Smooth muscle cell (in vitro differentiated cells): Measurements from ENCODE around the gene PABPN1L. TPM values are rescaled to one million over a fixed set of nuclear protein-coding genes. Genes with fewer than 3 reads are reported as not detected.

Experiments
- DNase-seq: peaks from one replicate; lab custom pipeline; 2025; ENCODE audit not compliant: unreplicated experiment; lab: John Stamatoyannopoulos, UW
- H2AFZ ChIP-seq: fragments of 200-600 bp; sonication (generic); 2 replicates; pipeline ENCODE4 v1.6.0; 2016; ENCODE audit warnings: antibody characterized with exemption, low read depth, mild to moderate bottlenecking
- H3F3A ChIP-seq: fragments of 200-600 bp; sonication (generic); 2 replicates; pipeline ENCODE4 v1.6.0; 2017; ENCODE audit warnings: antibody characterized with exemption, low read depth
- H3K27ac ChIP-seq: fragments of 200-600 bp; sonication (generic); 2 replicates; pipeline ENCODE4 v1.5.1; 2016; ENCODE audit warnings: low read depth, mild to moderate bottlenecking
- H3K27me3 ChIP-seq: fragments of 200-600 bp; sonication (generic); 2 replicates; pipeline ENCODE4 v1.6.1; 2016; ENCODE audit warnings: low read depth, mild to moderate bottlenecking
- H3K36me3 ChIP-seq: fragments of 200-600 bp; sonication (generic); 2 replicates; pipeline ENCODE4 v1.5.1; 2016; ENCODE audit warnings: low read depth
- H3K4me1 ChIP-seq: fragments of 200-600 bp; sonication (generic); 2 replicates; pipeline ENCODE4 v1.5.1; 2016; ENCODE audit warnings: low read depth
- H3K4me2 ChIP-seq: fragments of 200-600 bp; sonication (generic); 2 replicates; pipeline ENCODE4 v1.6.0; 2016; ENCODE audit warnings: mild to moderate bottlenecking
- H3K4me3 ChIP-seq: fragments of 200-600 bp; sonication (generic); 2 replicates; pipeline ENCODE4 v1.5.1; 2016; ENCODE audit warnings: mild to moderate bottlenecking
- H3K79me2 ChIP-seq: fragments of 200-600 bp; sonication (generic); 2 replicates; pipeline ENCODE4 v1.6.0; 2016; ENCODE audit warnings: low read depth, mild to moderate bottlenecking
- H3K9ac ChIP-seq: fragments of 200-600 bp; sonication (generic); 2 replicates; pipeline ENCODE4 v1.6.0; 2016; ENCODE audit warnings: low read depth
- H3K9me3 ChIP-seq: fragments of 200-600 bp; sonication (generic); replicated peaks from 2 replicates; pipeline ENCODE4 v1.5.1; 2016; ENCODE audit warnings: low read depth
- H4K20me1 ChIP-seq: fragments of 200-600 bp; sonication (generic); 2 replicates; pipeline ENCODE4 v1.6.0; 2016; ENCODE audit warnings: low read depth
- WGBS: methylation state at CpG from one replicate; pipeline ENCODE4 v1.1.7; 2016; ENCODE audit warnings: low lambda C conversion rate; 5-methylcytosine and 5-hydroxymethylcytosine counted together
- polyA plus RNA-seq: library from polyadenylated mRNA; unstranded; fragments of >200 nt; fragmentation: Nextera tagmentation; extraction: Ambion mirVana; gene quantifications from 2 replicates; pipeline ENCODE4 v1.2.1, GENCODE V29; 2016
- total RNA-seq: library from RNA; depleted of rRNA; stranded (reverse); fragments of >200 nt; gene quantifications from 2 replicates; pipeline ENCODE4 v1.2.3, GENCODE V29; 2014
- TF ChIP-seq, protein P1 (sequence below): fragments of 200-600 bp; sonication (generic); IDR thresholded peaks from 2 replicates; pipeline ENCODE4 v1.5.1; 2017; ENCODE audit warnings: borderline replicate concordance, mild to moderate bottlenecking, antibody characterized with exemption; ENCODE audit not compliant: insufficient read depth, poor library complexity, severe bottlenecking

PABPN1L gene
- total and polyA plus RNA-seq, 2 experiments from 2014 or later = not detected

- Histone ChIP-seq H3K27me3 (no peaks in the 10 kb centered on the region), H3K4me1 (peaks cover 3% of the 10 kb centered on the region), H3K36me3 (no peaks in the 10 kb centered on the region), H3K4me3 (peak overlapping the region; percentile 84), H2AFZ (peak overlapping the region; percentile 91), H3F3A (no peaks in the 10 kb centered on the region), H3K79me2 (peaks cover 20% of the 10 kb centered on the region), H3K4me2 (peak overlapping the region; percentile 90), H3K9ac (peak overlapping the region; percentile 89), H4K20me1 (peaks cover 29% of the 10 kb centered on the region), H3K9me3 (no peaks in the 10 kb centered on the region), H3K27ac (peak overlapping the region; percentile 56)
- TF ChIP-seq, protein P1, sequence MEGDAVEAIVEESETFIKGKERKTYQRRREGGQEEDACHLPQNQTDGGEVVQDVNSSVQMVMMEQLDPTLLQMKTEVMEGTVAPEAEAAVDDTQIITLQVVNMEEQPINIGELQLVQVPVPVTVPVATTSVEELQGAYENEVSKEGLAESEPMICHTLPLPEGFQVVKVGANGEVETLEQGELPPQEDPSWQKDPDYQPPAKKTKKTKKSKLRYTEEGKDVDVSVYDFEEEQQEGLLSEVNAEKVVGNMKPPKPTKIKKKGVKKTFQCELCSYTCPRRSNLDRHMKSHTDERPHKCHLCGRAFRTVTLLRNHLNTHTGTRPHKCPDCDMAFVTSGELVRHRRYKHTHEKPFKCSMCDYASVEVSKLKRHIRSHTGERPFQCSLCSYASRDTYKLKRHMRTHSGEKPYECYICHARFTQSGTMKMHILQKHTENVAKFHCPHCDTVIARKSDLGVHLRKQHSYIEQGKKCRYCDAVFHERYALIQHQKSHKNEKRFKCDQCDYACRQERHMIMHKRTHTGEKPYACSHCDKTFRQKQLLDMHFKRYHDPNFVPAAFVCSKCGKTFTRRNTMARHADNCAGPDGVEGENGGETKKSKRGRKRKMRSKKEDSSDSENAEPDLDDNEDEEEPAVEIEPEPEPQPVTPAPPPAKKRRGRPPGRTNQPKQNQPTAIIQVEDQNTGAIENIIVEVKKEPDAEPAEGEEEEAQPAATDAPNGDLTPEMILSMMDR = peak; percentile 60
- 17% methylated on average over 12 of the region's 12 CpGs for WGBS
- peak; percentile 30 for DNase-seq
Measured at GRCh38 chr16:88857728-88858339, 8.6 kb downstream of the PABPN1L start.

DNA sequence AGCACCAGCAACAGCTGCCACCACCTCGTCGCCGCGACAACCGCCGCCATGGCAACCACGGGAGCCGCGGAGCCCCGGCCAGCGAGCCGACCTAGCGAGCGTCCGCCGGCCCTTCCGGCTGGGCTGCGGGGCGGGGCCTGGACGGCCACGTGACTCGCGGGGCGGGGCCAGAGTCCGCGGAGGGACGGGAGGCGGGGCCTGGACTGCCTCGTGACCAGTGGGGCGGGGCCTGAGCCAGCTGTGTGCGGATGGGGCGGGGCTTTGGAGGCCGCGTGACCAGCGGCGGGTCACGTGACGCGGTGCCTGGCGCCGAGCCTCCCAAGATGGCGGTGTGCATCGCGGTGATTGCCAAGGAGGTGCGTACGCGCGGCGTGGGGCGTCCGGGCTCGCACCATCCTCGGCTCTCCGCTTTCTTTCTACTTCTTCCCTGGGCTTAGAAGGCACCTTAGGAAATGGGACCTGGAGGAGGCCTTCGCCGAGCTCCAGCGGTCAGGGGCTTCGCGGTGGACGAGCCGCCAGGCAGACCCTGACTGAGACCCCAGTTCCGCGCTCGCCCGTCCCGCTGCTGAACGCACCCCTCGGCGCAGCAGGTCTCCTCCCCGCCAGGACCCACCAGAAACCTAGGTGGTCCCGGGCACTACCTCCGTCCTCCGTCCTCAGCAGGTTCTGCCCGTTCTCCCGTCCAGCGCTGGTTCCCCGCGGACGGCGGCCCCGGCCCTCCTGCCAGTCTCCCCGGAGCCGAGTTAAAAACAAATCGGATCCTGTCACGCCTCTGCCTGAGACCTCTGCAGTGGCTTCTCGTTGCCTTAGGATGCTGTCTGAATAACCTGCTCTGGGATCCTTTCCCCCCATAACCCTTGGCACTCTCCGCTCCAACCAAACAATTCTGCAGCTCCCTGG lies 9.4 kb downstream of the PABPN1L start, which contains the start of the genes GALNS and TRAPPC2L:
Gene GALNS, minus strand, starts transcription at position 120 of the 900 bp plus-strand sequence. Its CDS starts 70 bp downstream, at position 50.
Gene TRAPPC2L, plus strand, starts transcription at position 300 of the 900 bp plus-strand sequence. Its CDS starts 24 bp downstream, at position 324.
- peak within 1 kb of the TSS; percentile 56 for H3K27ac ChIP-seq
- TF ChIP-seq, protein P1 = no peak
- WGBS = under 1% methylated on average over 69 of the region's 87 CpGs

DNA sequence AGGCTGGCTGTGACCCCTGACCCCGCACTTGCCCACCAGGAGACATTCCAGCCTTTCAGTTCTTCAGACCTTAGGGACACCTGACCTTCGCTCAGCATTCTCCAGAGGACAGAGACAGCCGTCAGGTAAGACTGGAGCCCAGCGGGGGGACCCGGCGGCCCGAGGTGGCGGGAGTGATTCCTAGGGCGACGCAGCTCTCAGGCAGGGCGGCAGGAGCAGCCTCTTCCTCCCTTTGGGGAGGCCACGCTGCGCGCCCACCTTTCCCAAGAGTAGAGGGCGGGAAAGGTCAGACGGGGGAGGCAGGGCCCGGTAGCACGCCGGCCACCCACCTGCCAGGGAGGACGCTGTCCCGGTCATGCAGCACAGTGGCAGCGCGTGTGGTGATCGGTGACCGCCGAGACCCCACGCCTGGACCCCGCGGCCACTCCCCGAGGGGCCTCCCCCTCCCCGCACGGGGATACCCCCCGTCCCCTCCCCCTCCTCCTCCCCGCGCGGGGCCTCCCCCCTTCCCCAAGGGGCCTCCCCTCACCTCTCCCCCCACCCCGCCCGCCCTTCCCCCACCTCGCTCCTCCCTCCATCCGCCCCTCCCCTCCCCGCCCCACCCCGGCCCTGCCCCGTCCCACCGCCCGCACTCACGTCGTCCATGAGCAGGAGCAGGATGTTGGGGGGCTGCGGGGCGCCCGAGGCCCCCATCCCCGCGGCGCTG lies 10.2 kb downstream of the PABPN1L start:
- Histone ChIP-seq H3K9me3 (no peaks in the 10 kb centered on the region), H2AFZ (no peak overlapping the region), H3K9ac (peak overlapping the region; percentile 66), H3K4me2 (peak overlapping the region; percentile 95), H4K20me1 (peaks cover 29% of the 10 kb centered on the region), H3K79me2 (peaks cover 20% of the 10 kb centered on the region), H3K27ac (no peak overlapping the region), H3F3A (no peaks in the 10 kb centered on the region), H3K4me3 (peak overlapping the region; percentile 84), H3K27me3 (no peaks in the 10 kb centered on the region), H3K36me3 (no peaks in the 10 kb centered on the region), H3K4me1 (peaks cover 3% of the 10 kb centered on the region)
- TF ChIP-seq, protein P1 = no peak
- no peak for DNase-seq
- WGBS = 19% methylated on average over 22 of the region's 53 CpGs

More for the DNA sequence above, 9.4 kb downstream of the PABPN1L start, which contains the start of the genes GALNS and TRAPPC2L:
- peak; percentile 98 for DNase-seq
- no peaks in the 10 kb centered on the region for H3K9me3 ChIP-seq
- H4K20me1 ChIP-seq = peaks cover 29% of the 10 kb centered on the region
- peak within 1 kb of the TSS; percentile 95 for H3K4me2 ChIP-seq
- peaks cover 20% of the 10 kb centered on the region for H3K79me2 ChIP-seq
- no peaks in the 10 kb centered on the region for H3K27me3 ChIP-seq
- peak within 1 kb of the TSS; percentile 89 for H3K9ac ChIP-seq
- peak within 1 kb of the TSS; percentile 84 for H3K4me3 ChIP-seq
- H3F3A ChIP-seq = no peaks in the 10 kb centered on the region
- H2AFZ ChIP-seq = peak within 1 kb of the TSS; percentile 91
- peaks cover 3% of the 10 kb centered on the region for H3K4me1 ChIP-seq
- no peaks in the 10 kb centered on the region for H3K36me3 ChIP-seq
